Measurements from ENCODE around the gene PRRX2. TPM values are rescaled to one million over a fixed set of nuclear protein-coding genes. Genes with fewer than 3 reads are reported as not detected.

PRRX2 gene
- total RNA-seq, 1 experiment from 2014 or later, result 12.7 TPM

DNA sequence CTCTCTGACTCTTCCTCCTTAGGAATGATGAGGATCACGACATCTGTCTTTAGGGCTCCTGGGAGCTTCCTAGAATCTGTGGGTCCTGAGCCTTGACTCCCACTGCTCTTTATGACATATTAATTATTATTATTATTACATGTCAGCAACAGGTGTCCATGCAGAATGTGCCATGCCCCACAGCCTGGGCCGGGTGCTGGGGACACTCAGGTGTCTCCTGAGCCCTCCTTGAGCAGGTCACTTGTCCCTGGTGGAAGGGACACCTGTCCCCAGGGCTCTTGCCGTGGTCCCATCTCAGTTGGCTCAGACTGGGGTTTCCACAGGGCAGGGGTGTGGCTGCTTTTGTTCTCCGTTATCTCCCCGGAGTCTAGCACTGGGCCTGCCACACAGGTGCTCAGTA lies 53.2 kb downstream of the PRRX2 start:
- TF ChIP-seq, protein P1, sequence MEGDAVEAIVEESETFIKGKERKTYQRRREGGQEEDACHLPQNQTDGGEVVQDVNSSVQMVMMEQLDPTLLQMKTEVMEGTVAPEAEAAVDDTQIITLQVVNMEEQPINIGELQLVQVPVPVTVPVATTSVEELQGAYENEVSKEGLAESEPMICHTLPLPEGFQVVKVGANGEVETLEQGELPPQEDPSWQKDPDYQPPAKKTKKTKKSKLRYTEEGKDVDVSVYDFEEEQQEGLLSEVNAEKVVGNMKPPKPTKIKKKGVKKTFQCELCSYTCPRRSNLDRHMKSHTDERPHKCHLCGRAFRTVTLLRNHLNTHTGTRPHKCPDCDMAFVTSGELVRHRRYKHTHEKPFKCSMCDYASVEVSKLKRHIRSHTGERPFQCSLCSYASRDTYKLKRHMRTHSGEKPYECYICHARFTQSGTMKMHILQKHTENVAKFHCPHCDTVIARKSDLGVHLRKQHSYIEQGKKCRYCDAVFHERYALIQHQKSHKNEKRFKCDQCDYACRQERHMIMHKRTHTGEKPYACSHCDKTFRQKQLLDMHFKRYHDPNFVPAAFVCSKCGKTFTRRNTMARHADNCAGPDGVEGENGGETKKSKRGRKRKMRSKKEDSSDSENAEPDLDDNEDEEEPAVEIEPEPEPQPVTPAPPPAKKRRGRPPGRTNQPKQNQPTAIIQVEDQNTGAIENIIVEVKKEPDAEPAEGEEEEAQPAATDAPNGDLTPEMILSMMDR (conservative IDR thresholded peaks at IDR 0.05; ENCODE audit: low read depth, low read length), result no peak
- TF ChIP-seq EZH2 (IDR thresholded peaks at IDR 0.05; ENCODE audit: borderline replicate concordance, low read depth, low read length, poor library complexity, severe bottlenecking), result no peak
- H3K9me3 ChIP-seq (ENCODE audit: low read depth, low read length, poor library complexity, severe bottlenecking), result no peaks in the 10 kb centered on the region
- no TSS peak for BruUV-seq (replicated peaks)
- H3K27ac ChIP-seq (ENCODE audit: low read depth, low read length, poor library complexity, severe bottlenecking), result no peak overlapping the region
- H3K27me3 ChIP-seq (replicated peaks; ENCODE audit: insufficient read depth, low read depth, low read length, poor library complexity), result no peaks in the 10 kb centered on the region
- ChIA-PET CTCF (no interaction called here), POLR2A (ENCODE audit: low non-redundant PET) (no interaction called here)
- intact Hi-C loops (cut with micrococcal nuclease; ENCODE audit: unreplicated experiment), result no loop called here
- H3K4me1 ChIP-seq (ENCODE audit: insufficient read depth, low read length, poor library complexity, severe bottlenecking), result peaks cover 8% of the 10 kb centered on the region
- H3K36me3 ChIP-seq (ENCODE audit: insufficient read depth, low read length, poor library complexity, severe bottlenecking), result no peaks in the 10 kb centered on the region
- DNase-seq (ENCODE audit: low spot score), result no peak
- no peak overlapping the region for H3K4me3 ChIP-seq (ENCODE audit: low read depth, low read length, poor library complexity, severe bottlenecking)

DNA sequence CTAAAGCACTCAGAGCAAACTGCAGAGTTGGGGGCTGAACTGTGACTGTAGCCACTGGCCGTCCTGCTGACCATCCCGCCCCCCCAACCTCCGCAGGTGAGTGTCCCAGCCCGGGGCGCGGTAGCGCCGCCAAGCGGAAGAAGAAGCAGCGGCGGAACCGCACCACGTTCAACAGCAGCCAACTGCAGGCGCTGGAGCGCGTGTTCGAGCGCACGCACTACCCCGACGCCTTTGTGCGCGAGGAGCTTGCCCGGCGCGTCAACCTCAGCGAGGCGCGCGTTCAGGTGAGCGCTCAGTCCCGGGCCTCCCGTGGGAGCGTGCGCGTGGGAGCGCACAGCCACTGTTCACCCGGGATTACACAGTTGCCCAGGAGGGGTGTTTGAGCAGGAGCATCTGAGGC lies 53.7 kb downstream of the PRRX2 start:
- Histone ChIP-seq H3K9me3 (ENCODE audit: low read depth, low read length, poor library complexity, severe bottlenecking) (no peaks in the 10 kb centered on the region), H3K27ac (ENCODE audit: low read depth, low read length, poor library complexity, severe bottlenecking) (no peak overlapping the region), H3K36me3 (ENCODE audit: insufficient read depth, low read length, poor library complexity, severe bottlenecking) (no peaks in the 10 kb centered on the region), H3K4me3 (ENCODE audit: low read depth, low read length, poor library complexity, severe bottlenecking) (no peak overlapping the region), H3K4me1 (ENCODE audit: insufficient read depth, low read length, poor library complexity, severe bottlenecking) (peaks cover 8% of the 10 kb centered on the region), H3K27me3 (replicated peaks; ENCODE audit: insufficient read depth, low read depth, low read length, poor library complexity) (no peaks in the 10 kb centered on the region)
- DNase-seq (ENCODE audit: low spot score), result no peak
- POLR2A ChIA-PET (ENCODE audit: low non-redundant PET), result no interaction called here
- TF ChIP-seq, protein P1 (conservative IDR thresholded peaks at IDR 0.05; ENCODE audit: low read depth, low read length), result no peak
- no peak for TF ChIP-seq EZH2 (IDR thresholded peaks at IDR 0.05; ENCODE audit: borderline replicate concordance, low read depth, low read length, poor library complexity, severe bottlenecking)
- CTCF ChIA-PET, result no interaction called here
- intact Hi-C loops (cut with micrococcal nuclease; ENCODE audit: unreplicated experiment), result no loop called here
- no TSS peak for BruUV-seq (replicated peaks)

DNA sequence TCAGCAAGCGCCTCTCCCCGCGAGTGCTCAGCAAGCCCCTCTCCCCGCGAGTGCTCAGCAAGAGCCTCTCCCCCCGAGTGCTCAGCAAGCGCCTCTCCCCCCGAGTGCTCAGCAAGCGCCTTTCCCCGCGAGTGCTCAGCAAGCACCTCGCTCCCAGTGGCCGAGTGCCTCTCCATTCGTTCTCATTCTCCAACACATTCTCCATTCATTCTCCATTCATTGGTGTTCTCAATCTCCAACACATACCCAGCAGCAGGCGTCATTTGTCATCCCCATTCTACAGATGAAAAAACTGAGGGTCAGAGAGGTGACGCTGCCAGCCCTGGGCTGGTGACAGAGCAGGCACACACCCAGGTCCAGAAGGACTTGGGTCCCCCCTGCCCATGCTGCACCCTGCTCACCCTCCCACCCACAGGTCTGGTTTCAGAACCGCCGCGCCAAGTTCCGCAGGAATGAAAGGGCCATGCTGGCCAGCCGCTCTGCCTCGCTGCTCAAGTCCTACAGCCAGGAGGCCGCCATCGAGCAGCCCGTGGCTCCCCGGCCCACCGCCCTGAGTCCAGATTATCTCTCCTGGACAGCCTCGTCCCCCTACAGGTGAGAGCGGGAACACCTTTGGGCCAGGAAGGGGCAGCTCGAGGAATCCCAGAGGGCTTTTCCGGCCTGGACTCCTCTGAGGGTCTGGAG lies 54.9 kb downstream of the PRRX2 start:
- intact Hi-C loops (cut with micrococcal nuclease; ENCODE audit: unreplicated experiment), result no loop called here
- no TSS peak for BruUV-seq (replicated peaks)
- ChIA-PET CTCF (no interaction called here), POLR2A (ENCODE audit: low non-redundant PET) (no interaction called here)
- Histone ChIP-seq H3K4me3 (ENCODE audit: low read depth, low read length, poor library complexity, severe bottlenecking) (no peak overlapping the region), H3K4me1 (ENCODE audit: insufficient read depth, low read length, poor library complexity, severe bottlenecking) (peaks cover 1% of the 10 kb centered on the region), H3K27ac (ENCODE audit: low read depth, low read length, poor library complexity, severe bottlenecking) (no peak overlapping the region), H3K27me3 (replicated peaks; ENCODE audit: insufficient read depth, low read depth, low read length, poor library complexity) (no peaks in the 10 kb centered on the region), H3K9me3 (ENCODE audit: low read depth, low read length, poor library complexity, severe bottlenecking) (no peaks in the 10 kb centered on the region), H3K36me3 (ENCODE audit: insufficient read depth, low read length, poor library complexity, severe bottlenecking) (no peaks in the 10 kb centered on the region)
- TF ChIP-seq, protein P1 (conservative IDR thresholded peaks at IDR 0.05; ENCODE audit: low read depth, low read length), result peak; percentile 34
- TF ChIP-seq EZH2 (IDR thresholded peaks at IDR 0.05; ENCODE audit: borderline replicate concordance, low read depth, low read length, poor library complexity, severe bottlenecking), result no peak
- no peak for DNase-seq (ENCODE audit: low spot score)
